ENCODE data around the gene BBS5.
"Not testable (repeated sequence)": the region's sequence is repeated elsewhere in the genome, so short reads cannot be mapped to it uniquely, and the experiment has no call there.

BBS5 gene

GRCh38 chr2:169490834-169491233 lies 11.5 kb downstream of the BBS5 start:
- no peak for DNase-seq

- no peak for DNase-seq
These were observed 12.1 kb downstream of the BBS5 start for GRCh38 chr2:169491378-169491777.

GRCh38 chr2:169493360-169493759 lies 14.1 kb downstream of the BBS5 start:
- no peak for DNase-seq

GRCh38 chr2:169495310-169495928 lies 16.1 kb downstream of the BBS5 start:
- no peak for DNase-seq

GRCh38 chr2:169504651-169505050 lies 25.4 kb downstream of the BBS5 start:
- DNase-seq, result no peak

- DNase-seq, result peak; percentile 14 to 88 (median 52)
These were observed 28.4 kb downstream of the BBS5 start for GRCh38 chr2:169507698-169508097.

GRCh38 chr2:169509298-169509885 lies 30.1 kb downstream of the BBS5 start, which contains the start of gene KLHL41:
Gene KLHL41, plus strand, starts transcription at chr2:169509702. Its CDS starts 77 bp downstream, at chr2:169509779.
- DNase-seq, result peak in 2 of 4 experiments; percentile 7

GRCh38 chr2:169509955-169510354 lies 30.7 kb downstream of the BBS5 start:
- DNase-seq, result peak in 3 of 4 experiments; percentile 1 to 36 (median 21)

- DNase-seq, result no peak
These were observed 31.2 kb downstream of the BBS5 start for GRCh38 chr2:169510496-169510895.

- no peak for DNase-seq
These were observed 32.5 kb downstream of the BBS5 start for GRCh38 chr2:169511818-169512217.

- no peak for DNase-seq
These were observed 33.2 kb downstream of the BBS5 start for GRCh38 chr2:169512525-169512924.

- DNase-seq, result no peak
These were observed 33.8 kb downstream of the BBS5 start for GRCh38 chr2:169513094-169513493.

- DNase-seq, result no peak
These were observed 34.6 kb downstream of the BBS5 start for GRCh38 chr2:169513926-169514325.

- DNase-seq, result not testable (repeated sequence)
These were observed 35.5 kb downstream of the BBS5 start for GRCh38 chr2:169514758-169515157.

- DNase-seq, result not testable (repeated sequence)
These were observed 37.2 kb downstream of the BBS5 start for GRCh38 chr2:169516488-169516995.

- DNase-seq, result no peak
These were observed 41.6 kb downstream of the BBS5 start for GRCh38 chr2:169520896-169521295.

GRCh38 chr2:169523681-169524080 lies 44.4 kb downstream of the BBS5 start:
- DNase-seq, result no peak

- DNase-seq, result no peak
These were observed 46.1 kb downstream of the BBS5 start for GRCh38 chr2:169525434-169525833.

- no peak for DNase-seq
These were observed 47.2 kb downstream of the BBS5 start for GRCh38 chr2:169526451-169526850.

GRCh38 chr2:169528271-169528701 lies 49.0 kb downstream of the BBS5 start:
- peak; percentile 74 to 84 (median 80) for DNase-seq

- DNase-seq, result not testable (repeated sequence)
These were observed 60.2 kb downstream of the BBS5 start for GRCh38 chr2:169539460-169539859.

GRCh38 chr2:169540146-169540545 lies 60.9 kb downstream of the BBS5 start:
- no peak for DNase-seq

- no peak for DNase-seq
These were observed 63.1 kb downstream of the BBS5 start for GRCh38 chr2:169542433-169542832.

- no peak for DNase-seq
These were observed 67.5 kb downstream of the BBS5 start for GRCh38 chr2:169546756-169547155.

All from suppressor macrophage (primary cell).